ENCODE data around the gene RNF34.

RNF34 gene

GRCh38 chr12:121399391-121400331, at the start of gene RNF34:
Gene RNF34, plus strand, starts transcription at chr12:121400118. Its CDS starts 95 bp downstream, at chr12:121400213.
- Histone ChIP-seq H3K9ac (peak within 1 kb of the TSS; percentile 91), H3K36me3 (peaks cover 13% of the 10 kb centered on the region), H3K27ac (peak within 1 kb of the TSS; percentile 90), H3K4me1 (peaks cover 30% of the 10 kb centered on the region), H3K27me3 (no peaks in the 10 kb centered on the region), H3K4me2 (peak within 1 kb of the TSS; percentile 94), H4K20me1 (no peaks in the 10 kb centered on the region), H3K4me3 (peak within 1 kb of the TSS; percentile 89), H3K9me3 (no peaks in the 10 kb centered on the region)
- TF ChIP-seq Cebpa-rat (IDR thresholded peaks at IDR 0.05) = no peak

- no peak for TF ChIP-seq Cebpa-rat (IDR thresholded peaks at IDR 0.05)
- Histone ChIP-seq H4K20me1 (peaks cover 44% of the 10 kb centered on the region), H3K9me3 (no peaks in the 10 kb centered on the region), H3K27ac (peak within 1 kb of the TSS; percentile 84), H3K4me3 (peak within 1 kb of the TSS; percentile 90), H3K9ac (peak within 1 kb of the TSS; percentile 91), H3K36me3 (peaks cover 23% of the 10 kb centered on the region), H3K4me1 (peaks cover 27% of the 10 kb centered on the region), H3K4me2 (peak within 1 kb of the TSS; percentile 90), H3K27me3 (no peaks in the 10 kb centered on the region)
Observed at GRCh38 chr12:121351820-121352681, 47.9 kb upstream of the RNF34 start, which contains the start of gene ANAPC5. Gene ANAPC5, minus strand, starts transcription at chr12:121352411. Its CDS starts 71 bp downstream, at chr12:121352340.

- Histone ChIP-seq H3K9me3 (no peaks in the 10 kb centered on the region), H3K27ac (0 out of 2 replicates have a peak overlapping the region, but pooled peaks have one; percentile 48), H3K36me3 (peaks cover 17% of the 10 kb centered on the region), H3K4me1 (peaks cover 27% of the 10 kb centered on the region), H3K27me3 (no peaks in the 10 kb centered on the region), H4K20me1 (peaks cover 38% of the 10 kb centered on the region), H3K4me3 (peak overlapping the region; percentile 90), H3K4me2 (peak overlapping the region; percentile 81), H3K9ac (peak overlapping the region; percentile 91)
- no peak for TF ChIP-seq Cebpa-rat (IDR thresholded peaks at IDR 0.05)
Observed at GRCh38 chr12:121352682-121353018, 47.3 kb upstream of the RNF34 start.

GRCh38 chr12:121355818-121356217, 44.1 kb upstream of the RNF34 start:
- Histone ChIP-seq H3K4me2 (no peak overlapping the region), H3K4me1 (peaks cover 14% of the 10 kb centered on the region), H3K36me3 (no peaks in the 10 kb centered on the region), H3K27ac (no peak overlapping the region), H3K4me3 (no peak overlapping the region), H3K9ac (no peak overlapping the region), H3K27me3 (no peaks in the 10 kb centered on the region), H3K9me3 (no peaks in the 10 kb centered on the region), H4K20me1 (peaks cover 7% of the 10 kb centered on the region)
- no peak for TF ChIP-seq Cebpa-rat (IDR thresholded peaks at IDR 0.05)

GRCh38 chr12:121356657-121357056, 43.3 kb upstream of the RNF34 start:
- no peak overlapping the region for H3K4me2 ChIP-seq
- H3K27me3 ChIP-seq = no peaks in the 10 kb centered on the region
- no peaks in the 10 kb centered on the region for H4K20me1 ChIP-seq
- no peak for TF ChIP-seq Cebpa-rat (IDR thresholded peaks at IDR 0.05)
- H3K36me3 ChIP-seq = no peaks in the 10 kb centered on the region
- H3K4me1 ChIP-seq = peaks cover 7% of the 10 kb centered on the region
- H3K9ac ChIP-seq = no peak overlapping the region
- H3K9me3 ChIP-seq = no peaks in the 10 kb centered on the region
- no peak overlapping the region for H3K27ac ChIP-seq
- no peak overlapping the region for H3K4me3 ChIP-seq

GRCh38 chr12:121357331-121357730, 42.6 kb upstream of the RNF34 start:
- TF ChIP-seq Cebpa-rat (IDR thresholded peaks at IDR 0.05) = no peak
- H4K20me1 ChIP-seq = no peaks in the 10 kb centered on the region
- H3K9ac ChIP-seq = no peak overlapping the region
- H3K27ac ChIP-seq = no peak overlapping the region
- peaks cover 7% of the 10 kb centered on the region for H3K4me1 ChIP-seq
- no peaks in the 10 kb centered on the region for H3K9me3 ChIP-seq
- no peak overlapping the region for H3K4me3 ChIP-seq
- no peaks in the 10 kb centered on the region for H3K27me3 ChIP-seq
- no peak overlapping the region for H3K4me2 ChIP-seq
- no peaks in the 10 kb centered on the region for H3K36me3 ChIP-seq

- Histone ChIP-seq H3K27ac (no peak overlapping the region), H3K4me3 (no peak overlapping the region), H3K4me2 (no peak overlapping the region), H3K9me3 (no peaks in the 10 kb centered on the region), H3K4me1 (peaks cover 3% of the 10 kb centered on the region), H3K9ac (no peak overlapping the region), H3K36me3 (no peaks in the 10 kb centered on the region), H4K20me1 (no peaks in the 10 kb centered on the region), H3K27me3 (no peaks in the 10 kb centered on the region)
- no peak for TF ChIP-seq Cebpa-rat (IDR thresholded peaks at IDR 0.05)
Observed at GRCh38 chr12:121358073-121358472, 41.8 kb upstream of the RNF34 start.

- Histone ChIP-seq H3K9ac (no peak overlapping the region), H3K36me3 (no peaks in the 10 kb centered on the region), H3K4me3 (no peak overlapping the region), H4K20me1 (no peaks in the 10 kb centered on the region), H3K9me3 (no peaks in the 10 kb centered on the region), H3K27me3 (no peaks in the 10 kb centered on the region), H3K27ac (no peak overlapping the region), H3K4me1 (no peaks in the 10 kb centered on the region), H3K4me2 (no peak overlapping the region)
- no peak for TF ChIP-seq Cebpa-rat (IDR thresholded peaks at IDR 0.05)
Observed at GRCh38 chr12:121364683-121365121, 35.2 kb upstream of the RNF34 start.

- H3K4me1 ChIP-seq = no peaks in the 10 kb centered on the region
Observed at GRCh38 chr12:121365416-121366062, 34.4 kb upstream of the RNF34 start.

More at GRCh38 chr12:121365416-121366062, 34.4 kb upstream of the RNF34 start:
- no peak for TF ChIP-seq Cebpa-rat (IDR thresholded peaks at IDR 0.05)
- no peaks in the 10 kb centered on the region for H3K27me3 ChIP-seq
- no peaks in the 10 kb centered on the region for H3K9me3 ChIP-seq
- no peak overlapping the region for H3K4me3 ChIP-seq
- no peaks in the 10 kb centered on the region for H3K36me3 ChIP-seq
- H4K20me1 ChIP-seq = no peaks in the 10 kb centered on the region
- H3K9ac ChIP-seq = no peak overlapping the region
- H3K27ac ChIP-seq = no peak overlapping the region
- H3K4me2 ChIP-seq = no peak overlapping the region

Measured in BLaER1 (cell line).